Astrocyte (in vitro differentiated cells and primary cell): Measurements from ENCODE around the gene NT5E. TPM values are rescaled to one million over a fixed set of nuclear protein-coding genes. Genes with fewer than 3 reads are reported as not detected.

Experiments
- DNase-seq: peaks from one replicate; pipeline ENCODE4 v3.0.0-alpha.2; 2010; ENCODE audit warnings: low read depth
- FAIRE-seq: peaks from 2 replicates; lab custom pipeline; 2011; peaks lifted over from hg19 to GRCh38; lab: Jason Lieb, UNC
- H2AFZ ChIP-seq: 2 replicates; pipeline ENCODE4 v1.6.0; 2012; ENCODE audit warnings: low read depth, low read length, inconsistent platforms
- H3K27ac ChIP-seq: 2 replicates; pipeline ENCODE4 v1.5.1; 2011; ENCODE audit warnings: low read depth, low read length, inconsistent platforms
- H3K27me3 ChIP-seq: 2 replicates; pipeline ENCODE4 v1.6.0; 2011; ENCODE audit warnings: low read length, inconsistent platforms; ENCODE audit not compliant: insufficient read depth
- H3K36me3 ChIP-seq: 2 replicates; pipeline ENCODE4 v1.5.1; 2011; ENCODE audit warnings: low read length, inconsistent platforms; ENCODE audit not compliant: insufficient read depth
- H3K4me1 ChIP-seq: 2 replicates; pipeline ENCODE4 v1.5.1; 2011; ENCODE audit warnings: low read length, inconsistent platforms; ENCODE audit not compliant: insufficient read depth
- H3K4me2 ChIP-seq: 2 replicates; pipeline ENCODE4 v1.6.0; 2012; ENCODE audit warnings: low read length, inconsistent platforms
- H3K4me3 ChIP-seq: 2 replicates; pipeline ENCODE4 v1.5.1; 2011; ENCODE audit warnings: low read depth, mild to moderate bottlenecking, low read length, inconsistent platforms; ENCODE audit not compliant: insufficient read depth
- H3K79me2 ChIP-seq: 2 replicates; pipeline ENCODE4 v1.6.0; 2012; ENCODE audit warnings: mild to moderate bottlenecking, low read length, inconsistent platforms; ENCODE audit not compliant: insufficient read depth
- H3K9ac ChIP-seq: 2 replicates; pipeline ENCODE4 v1.6.0; 2012; ENCODE audit warnings: mild to moderate bottlenecking, low read length, inconsistent platforms
- H3K9me3 ChIP-seq: 2 replicates; pipeline ENCODE4 v1.5.1; 2012; ENCODE audit warnings: low read depth, mild to moderate bottlenecking, low read length, inconsistent platforms; ENCODE audit not compliant: insufficient read depth
- H4K20me1 ChIP-seq: 2 replicates; pipeline ENCODE4 v1.6.0; 2012; ENCODE audit warnings: low read length, inconsistent platforms; ENCODE audit not compliant: insufficient read depth
- H3K27ac Mint-ChIP-seq: one replicate; pipeline ENCODE4 v1.8.0; 2021; ENCODE audit warnings: mild to moderate bottlenecking, mixed read lengths; ENCODE audit not compliant: unreplicated experiment
- H3K27me3 Mint-ChIP-seq: one replicate; pipeline ENCODE4 v1.8.0; 2021; ENCODE audit warnings: low read depth, mixed read lengths; ENCODE audit not compliant: unreplicated experiment
- H3K36me3 Mint-ChIP-seq: one replicate; pipeline ENCODE4 v1.8.0; 2021; ENCODE audit warnings: low read depth, mixed read lengths; ENCODE audit not compliant: unreplicated experiment
- H3K4me1 Mint-ChIP-seq: one replicate; pipeline ENCODE4 v1.8.0; 2021; ENCODE audit warnings: low read depth, mixed read lengths; ENCODE audit not compliant: unreplicated experiment
- H3K4me3 Mint-ChIP-seq: one replicate; pipeline ENCODE4 v1.8.0; 2021; ENCODE audit warnings: mild to moderate bottlenecking, moderate library complexity, mixed read lengths; ENCODE audit not compliant: unreplicated experiment
- H3K9me3 Mint-ChIP-seq: one replicate; pipeline ENCODE4 v1.8.0; 2021; ENCODE audit warnings: mild to moderate bottlenecking, mixed read lengths; ENCODE audit not compliant: unreplicated experiment
- EZH2 ChIP-seq: IDR thresholded peaks from 2 replicates; pipeline ENCODE4 v1.6.1; 2012; ENCODE audit warnings: mild to moderate bottlenecking, low read length, inconsistent platforms; ENCODE audit not compliant: insufficient read depth
- total RNA-seq: library from RNA; stranded (reverse); gene quantifications from 2 replicates; pipeline ENCODE4 v1.2.1, GENCODE V29; 2021
- TF ChIP-seq, protein P1 (sequence below): IDR thresholded peaks from 2 replicates; pipeline ENCODE4 v1.5.1; 2011; ENCODE audit warnings: low read depth, mild to moderate bottlenecking, inconsistent platforms, low read length, moderate library complexity; ENCODE audit not compliant: insufficient read depth

The NT5E gene
- total RNA-seq, 1 donor from 2014 or later = 77.4 TPM

DNA sequence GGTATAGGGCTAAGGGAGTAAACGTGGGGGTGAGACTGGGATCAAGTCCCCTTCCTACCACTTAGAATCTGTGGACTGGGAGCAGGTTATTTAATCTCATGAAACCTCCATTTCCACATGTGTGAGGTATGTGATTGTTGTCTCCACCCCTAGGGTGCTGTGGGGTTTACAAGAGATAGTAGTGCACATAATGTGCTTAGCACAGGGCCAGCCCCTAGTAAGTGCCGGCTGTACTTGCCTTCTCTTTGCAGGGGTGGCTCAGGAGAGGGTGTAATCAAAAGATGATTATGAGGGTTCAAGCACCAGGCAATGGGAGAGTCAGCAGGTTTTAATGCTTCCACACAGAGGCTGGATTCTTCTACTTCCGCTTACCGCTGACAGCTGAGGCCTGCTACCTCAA is 6.9 kb downstream of the NT5E start:
- H2AFZ ChIP-seq = no peak overlapping the region
- H3K79me2 ChIP-seq = peaks cover 66% of the 10 kb centered on the region
- no peak overlapping the region for H3K9ac ChIP-seq
- peaks cover 44% of the 10 kb centered on the region for H4K20me1 ChIP-seq
- Mint-ChIP-seq H3K27me3 (peaks cover 3% of the 10 kb centered on the region), H3K4me3 (no peak overlapping the region), H3K9me3 (no peaks in the 10 kb centered on the region), H3K36me3 (peaks cover 13% of the 10 kb centered on the region), H3K4me1 (peaks cover 55% of the 10 kb centered on the region), H3K27ac (no peak overlapping the region)
- TF ChIP-seq, protein P1, sequence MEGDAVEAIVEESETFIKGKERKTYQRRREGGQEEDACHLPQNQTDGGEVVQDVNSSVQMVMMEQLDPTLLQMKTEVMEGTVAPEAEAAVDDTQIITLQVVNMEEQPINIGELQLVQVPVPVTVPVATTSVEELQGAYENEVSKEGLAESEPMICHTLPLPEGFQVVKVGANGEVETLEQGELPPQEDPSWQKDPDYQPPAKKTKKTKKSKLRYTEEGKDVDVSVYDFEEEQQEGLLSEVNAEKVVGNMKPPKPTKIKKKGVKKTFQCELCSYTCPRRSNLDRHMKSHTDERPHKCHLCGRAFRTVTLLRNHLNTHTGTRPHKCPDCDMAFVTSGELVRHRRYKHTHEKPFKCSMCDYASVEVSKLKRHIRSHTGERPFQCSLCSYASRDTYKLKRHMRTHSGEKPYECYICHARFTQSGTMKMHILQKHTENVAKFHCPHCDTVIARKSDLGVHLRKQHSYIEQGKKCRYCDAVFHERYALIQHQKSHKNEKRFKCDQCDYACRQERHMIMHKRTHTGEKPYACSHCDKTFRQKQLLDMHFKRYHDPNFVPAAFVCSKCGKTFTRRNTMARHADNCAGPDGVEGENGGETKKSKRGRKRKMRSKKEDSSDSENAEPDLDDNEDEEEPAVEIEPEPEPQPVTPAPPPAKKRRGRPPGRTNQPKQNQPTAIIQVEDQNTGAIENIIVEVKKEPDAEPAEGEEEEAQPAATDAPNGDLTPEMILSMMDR = no peak
- TF ChIP-seq EZH2 = no peak
- no peak for DNase-seq
- no peaks in the 10 kb centered on the region for H3K27me3 ChIP-seq
- no peaks in the 10 kb centered on the region for H3K9me3 ChIP-seq
- peaks cover 69% of the 10 kb centered on the region for H3K4me1 ChIP-seq
- H3K36me3 ChIP-seq = peaks cover 3% of the 10 kb centered on the region
- H3K27ac ChIP-seq = no peak overlapping the region
- H3K4me2 ChIP-seq = no peak overlapping the region
- H3K4me3 ChIP-seq = no peak overlapping the region
- no peak for FAIRE-seq

DNA sequence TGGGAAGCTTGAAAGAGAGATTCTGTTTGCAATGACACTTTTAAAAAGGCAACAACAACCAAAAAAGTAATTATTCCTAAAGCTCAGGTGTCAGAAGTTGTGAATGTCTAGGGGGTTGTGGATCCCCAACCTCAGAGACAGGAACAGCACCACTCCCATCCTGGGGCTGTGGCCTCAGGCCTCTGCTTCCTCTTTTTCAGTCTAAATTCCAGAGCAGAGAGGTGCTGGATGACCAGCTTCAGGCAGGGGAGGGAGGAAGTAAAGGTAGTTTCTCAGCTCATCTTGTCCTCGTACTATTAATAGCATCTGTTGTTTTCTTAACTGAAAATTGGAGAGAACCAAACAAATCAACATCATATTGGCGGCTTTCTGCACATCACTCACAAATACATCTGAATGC is 8.3 kb downstream of the NT5E start:
- TF ChIP-seq EZH2 = no peak
- TF ChIP-seq, protein P1 = no peak
- Histone ChIP-seq H3K4me3 (no peak overlapping the region), H4K20me1 (peaks cover 32% of the 10 kb centered on the region), H3K27me3 (no peaks in the 10 kb centered on the region), H3K9me3 (no peaks in the 10 kb centered on the region), H3K9ac (no peak overlapping the region), H3K4me1 (peaks cover 69% of the 10 kb centered on the region), H3K36me3 (no peaks in the 10 kb centered on the region), H2AFZ (no peak overlapping the region), H3K27ac (no peak overlapping the region), H3K4me2 (peak overlapping the region; percentile 77), H3K79me2 (peaks cover 62% of the 10 kb centered on the region)
- no peak for FAIRE-seq
- H3K4me3 Mint-ChIP-seq = no peak overlapping the region
- peaks cover 13% of the 10 kb centered on the region for H3K36me3 Mint-ChIP-seq
- DNase-seq = no peak
- peaks cover 58% of the 10 kb centered on the region for H3K4me1 Mint-ChIP-seq
- no peaks in the 10 kb centered on the region for H3K9me3 Mint-ChIP-seq
- H3K27me3 Mint-ChIP-seq = no peaks in the 10 kb centered on the region
- peak overlapping the region; percentile 12 for H3K27ac Mint-ChIP-seq

DNA sequence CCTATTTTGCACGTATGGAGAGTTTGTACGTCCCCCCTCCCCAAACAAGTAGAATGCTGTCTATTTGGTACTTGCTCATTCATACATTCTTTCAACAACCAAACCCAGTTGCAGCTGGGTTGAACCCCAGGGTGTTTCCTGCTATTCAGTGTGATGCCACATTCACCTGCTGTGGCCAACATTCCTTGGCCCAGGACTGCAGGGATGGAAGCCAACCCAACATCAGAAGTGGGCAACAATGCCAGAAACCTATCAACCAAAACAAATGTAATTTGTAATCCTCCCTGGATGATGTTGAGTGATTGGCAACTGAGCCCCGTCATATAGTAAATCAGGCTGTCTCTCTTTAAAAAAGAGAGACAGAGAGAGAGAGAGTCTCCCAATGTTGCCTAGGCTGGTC is 8.9 kb downstream of the NT5E start:
- H3K4me1 Mint-ChIP-seq = peaks cover 60% of the 10 kb centered on the region

More for the DNA sequence above, 8.9 kb downstream of the NT5E start:
- TF ChIP-seq, protein P1 = no peak
- TF ChIP-seq EZH2 = no peak
- no peaks in the 10 kb centered on the region for H3K9me3 Mint-ChIP-seq
- Histone ChIP-seq H3K9ac (peak overlapping the region; percentile 43), H3K4me3 (peak overlapping the region; percentile 25), H3K27ac (peak overlapping the region; percentile 76), H3K4me2 (peak overlapping the region; percentile 77), H3K27me3 (no peaks in the 10 kb centered on the region), H3K4me1 (peaks cover 69% of the 10 kb centered on the region), H3K9me3 (no peaks in the 10 kb centered on the region), H3K36me3 (no peaks in the 10 kb centered on the region), H2AFZ (no peak overlapping the region), H3K79me2 (peaks cover 56% of the 10 kb centered on the region), H4K20me1 (peaks cover 27% of the 10 kb centered on the region)
- no peaks in the 10 kb centered on the region for H3K27me3 Mint-ChIP-seq
- no peak for FAIRE-seq
- peaks cover 13% of the 10 kb centered on the region for H3K36me3 Mint-ChIP-seq
- H3K4me3 Mint-ChIP-seq = no peak overlapping the region
- peak overlapping the region; percentile 77 for H3K27ac Mint-ChIP-seq
- DNase-seq = peak; percentile 53
